Uterus (tissue), 2 donors: ENCODE results near the gene PLEKHG1.

ENCODE experiments used
- CTCF ChIP-seq, 4 experiments: fragments of 200-600 bp in 2 of 4; fragments of 450-650 bp in 2 of 4; sonication (generic) in 2 of 4; IDR thresholded peaks; one replicate each; pipeline ENCODE4 v1.5.1; 2016 to 2019; ENCODE audit warnings: antibody characterized with exemption in 4 of 4, mild to moderate bottlenecking in 2 of 4, moderate library complexity in 1 of 4
- POLR2A ChIP-seq, 2 donors: fragments of 450-650 bp; IDR thresholded peaks; one replicate each; pipeline ENCODE4 v1.6.1; 2016; ENCODE audit warnings: antibody characterized with exemption in 2 of 2, mild to moderate bottlenecking in 1 of 2, moderate library complexity in 1 of 2

- TF ChIP-seq CTCF (IDR thresholded peaks at IDR 0.05) (no peak), POLR2A (IDR thresholded peaks at IDR 0.05) (no peak)
Observed at GRCh38 chr6:150573041-150573681, 26.5 kb upstream of the PLEKHG1 start.
